MM.1S (cell line): ENCODE measurements around the gene DDTL.
"Not testable (repeated sequence)": the region's sequence is repeated elsewhere in the genome, so short reads cannot be mapped to it uniquely, and the experiment has no call there.

Experiments used
- EZH2 ChIP-seq: fragments of 300-600 bp; sonication (generic); optimal IDR thresholded peaks from 2 replicates; pipeline ENCODE3; 2017; ENCODE audit warnings: low read depth, mild to moderate bottlenecking, antibody characterized with exemption, low read length, mixed read lengths
- TF ChIP-seq, protein P1 (sequence below): fragments of 300-600 bp; sonication (generic); IDR thresholded peaks from 2 replicates; pipeline ENCODE4 v1.5.1; 2016; ENCODE audit warnings: antibody characterized with exemption, low read length, mixed read lengths

DNA sequence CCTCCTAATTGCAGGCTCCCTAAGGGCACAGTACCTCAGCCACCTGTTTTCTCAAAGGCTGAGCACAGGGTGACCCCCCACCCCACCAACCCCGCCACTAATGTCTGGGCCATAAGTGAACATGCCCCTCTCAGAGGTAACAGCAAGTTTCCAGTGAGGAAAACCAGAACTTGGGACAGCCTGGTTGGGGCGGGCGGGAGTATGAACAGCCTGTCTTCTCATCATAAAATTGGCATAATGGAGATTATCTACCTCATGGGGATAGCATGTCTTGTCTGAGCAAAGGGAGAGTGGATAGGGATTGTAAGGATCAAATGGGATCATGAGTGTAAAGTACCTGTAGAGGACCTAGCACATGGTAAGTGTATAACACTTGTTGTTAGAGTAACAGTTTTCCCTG is 5.2 kb downstream of the DDTL start:
- TF ChIP-seq, protein P1, sequence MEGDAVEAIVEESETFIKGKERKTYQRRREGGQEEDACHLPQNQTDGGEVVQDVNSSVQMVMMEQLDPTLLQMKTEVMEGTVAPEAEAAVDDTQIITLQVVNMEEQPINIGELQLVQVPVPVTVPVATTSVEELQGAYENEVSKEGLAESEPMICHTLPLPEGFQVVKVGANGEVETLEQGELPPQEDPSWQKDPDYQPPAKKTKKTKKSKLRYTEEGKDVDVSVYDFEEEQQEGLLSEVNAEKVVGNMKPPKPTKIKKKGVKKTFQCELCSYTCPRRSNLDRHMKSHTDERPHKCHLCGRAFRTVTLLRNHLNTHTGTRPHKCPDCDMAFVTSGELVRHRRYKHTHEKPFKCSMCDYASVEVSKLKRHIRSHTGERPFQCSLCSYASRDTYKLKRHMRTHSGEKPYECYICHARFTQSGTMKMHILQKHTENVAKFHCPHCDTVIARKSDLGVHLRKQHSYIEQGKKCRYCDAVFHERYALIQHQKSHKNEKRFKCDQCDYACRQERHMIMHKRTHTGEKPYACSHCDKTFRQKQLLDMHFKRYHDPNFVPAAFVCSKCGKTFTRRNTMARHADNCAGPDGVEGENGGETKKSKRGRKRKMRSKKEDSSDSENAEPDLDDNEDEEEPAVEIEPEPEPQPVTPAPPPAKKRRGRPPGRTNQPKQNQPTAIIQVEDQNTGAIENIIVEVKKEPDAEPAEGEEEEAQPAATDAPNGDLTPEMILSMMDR: not testable (repeated sequence)
- not testable (repeated sequence) for TF ChIP-seq EZH2
